SU-DHL-6 (cell line): ENCODE results near the gene SALL3.

Source experiments
- CTCF ChIP-seq: fragments of 200-600 bp; sonication (generic); IDR thresholded peaks from one replicate; pipeline ENCODE4 v1.5.1; 2017; ENCODE audit warnings: antibody characterized with exemption, mild to moderate bottlenecking, low read length, moderate library complexity; ENCODE audit not compliant: insufficient read depth, poor library complexity, severe bottlenecking
- EZH2phosphoT487 ChIP-seq: fragments of 200-600 bp; sonication (generic), shearing (Covaris generic); conservative IDR thresholded peaks from 2 replicates; pipeline ENCODE4 v1.6.1; 2018; ENCODE audit warnings: mild to moderate bottlenecking, antibody characterized with exemption, low read length, moderate library complexity, mixed read lengths

GRCh38 chr18:78965260-78965659 is 14.4 kb upstream of the SALL3 start:
- no peak for TF ChIP-seq CTCF
- no peak for TF ChIP-seq EZH2phosphoT487
